Mesodermal cell (in vitro differentiated cells): ENCODE data around the gene MT1X.

Source experiments
- H3K27ac ChIP-seq: 2 replicates; pipeline ENCODE4 v1.7.0; 2013; ENCODE audit warnings: mild to moderate bottlenecking, low read depth, low read length, moderate library complexity; ENCODE audit not compliant: severe bottlenecking
- H3K36me3 ChIP-seq: 2 replicates; pipeline ENCODE4 v1.7.1; 2013; ENCODE audit warnings: mild to moderate bottlenecking, low read length, moderate library complexity; ENCODE audit not compliant: control insufficient read depth, insufficient read depth
- H3K4me1 ChIP-seq: one replicate; pipeline ENCODE4 v1.7.1; 2013; ENCODE audit warnings: mild to moderate bottlenecking, low read length; ENCODE audit not compliant: insufficient read depth, control insufficient read depth, poor library complexity, severe bottlenecking
- H3K4me3 ChIP-seq: 2 replicates; pipeline ENCODE4 v1.7.0; 2013; ENCODE audit warnings: low read length, control low read depth, mild to moderate bottlenecking; ENCODE audit not compliant: insufficient read depth, poor library complexity, severe bottlenecking; ENCODE audit errors: extremely low read depth
- H3K9me3 ChIP-seq: 2 replicates; pipeline ENCODE4 v1.7.1; 2013; ENCODE audit warnings: mild to moderate bottlenecking, low read length, moderate library complexity; ENCODE audit not compliant: control insufficient read depth
- WGBS, 2 experiments: methylation state at CpG; one replicate each; pipeline ENCODE4 v1.1.5; 2013; ENCODE audit warnings: missing lambda C conversion rate in 2 of 2; ENCODE audit not compliant: insufficient coverage in 2 of 2; 5-methylcytosine and 5-hydroxymethylcytosine counted together

Gene MT1X

DNA sequence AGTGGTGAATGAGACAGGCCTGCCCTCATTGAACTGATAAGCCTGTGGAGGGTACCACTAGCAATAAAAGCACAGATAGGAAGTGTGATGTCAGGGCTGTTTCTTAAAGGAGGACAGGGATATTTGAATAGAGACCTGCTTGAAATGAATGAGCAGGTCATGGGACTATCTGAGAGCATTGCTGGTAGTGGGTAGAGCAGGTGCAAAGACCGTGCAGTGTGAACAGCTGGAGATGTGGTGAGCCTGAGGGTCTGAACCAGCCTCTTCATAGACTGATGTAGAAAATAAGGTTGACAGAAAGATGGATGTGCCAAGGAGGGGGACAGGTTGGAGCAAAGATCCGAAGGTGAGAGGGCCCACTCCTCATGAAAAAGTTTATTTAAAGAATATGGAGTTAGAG lies 50.1 kb downstream of the MT1X start:
- H3K36me3 ChIP-seq = peaks cover 13% of the 10 kb centered on the region
- no peak overlapping the region for H3K27ac ChIP-seq
- no peaks in the 10 kb centered on the region for H3K9me3 ChIP-seq
- peaks cover 20% of the 10 kb centered on the region for H3K4me1 ChIP-seq
- WGBS, 2 experiments = 85 to 89% methylated on average over 2 of the region's 2 CpGs
- H3K4me3 ChIP-seq = no peak overlapping the region

DNA sequence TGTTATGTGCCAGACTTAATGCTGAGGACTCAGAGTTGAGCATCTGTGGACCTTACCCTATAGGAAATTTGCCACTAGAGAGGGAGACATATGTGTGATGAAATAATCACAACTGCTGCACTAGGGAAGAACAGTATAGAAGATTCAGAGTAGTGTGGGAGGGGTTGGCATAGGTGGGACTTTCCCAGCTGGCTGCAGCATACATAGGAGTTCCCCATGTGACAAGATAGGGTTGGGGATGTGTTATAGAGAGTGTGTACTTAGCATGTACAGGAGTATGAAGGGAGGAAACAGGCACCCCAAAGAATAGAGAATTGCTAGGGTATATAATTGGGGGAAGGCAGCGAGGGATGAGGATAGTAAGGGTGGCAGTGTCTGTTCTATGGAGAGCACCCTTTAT lies 50.6 kb downstream of the MT1X start:
- H3K4me3 ChIP-seq = no peak overlapping the region
- H3K27ac ChIP-seq = no peak overlapping the region
- no peaks in the 10 kb centered on the region for H3K9me3 ChIP-seq
- H3K36me3 ChIP-seq = peaks cover 17% of the 10 kb centered on the region
- WGBS, 2 experiments = 100% methylated on average over 1 of the region's 1 CpG
- peaks cover 20% of the 10 kb centered on the region for H3K4me1 ChIP-seq
